NCI-H1694 treated with DMSO at 0.1 percent for 48 hours (cell line): ENCODE measurements around the gene TUT1.
"Not testable (repeated sequence)": the region's sequence is repeated elsewhere in the genome, so short reads cannot be mapped to it uniquely, and the experiment has no call there.

Experiments used
- DNase-seq: peaks from one replicate; lab custom pipeline; 2025; lab: John Stamatoyannopoulos, UW

Gene TUT1

GRCh38 chr11:62591448-62592145 is at the start of gene TUT1:
Gene TUT1 (minus strand): TSS chr11:62591523. CDS start chr11:62591485, 38 bp downstream.
- peak; percentile 98 for DNase-seq

DNA sequence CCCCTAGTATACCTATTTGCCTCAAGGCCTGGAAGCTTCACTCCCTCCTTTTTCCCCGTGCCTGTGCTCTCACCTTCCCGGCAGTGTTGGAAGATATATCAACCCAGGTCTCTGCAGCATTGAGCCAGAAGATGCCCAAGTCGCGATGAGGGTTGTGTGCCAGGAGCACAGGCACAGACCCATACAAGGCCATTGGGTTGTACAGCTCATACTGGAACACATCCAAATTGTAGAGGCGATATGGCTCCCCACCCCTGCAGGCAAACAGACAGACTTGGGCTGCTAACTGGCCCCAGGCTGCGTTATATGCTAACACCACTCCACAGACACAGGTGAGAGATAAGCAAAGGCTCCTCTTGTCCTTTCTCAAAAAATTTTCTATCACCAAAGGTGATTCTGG is 41.2 kb upstream of the TUT1 start:
- no peak for DNase-seq

DNA sequence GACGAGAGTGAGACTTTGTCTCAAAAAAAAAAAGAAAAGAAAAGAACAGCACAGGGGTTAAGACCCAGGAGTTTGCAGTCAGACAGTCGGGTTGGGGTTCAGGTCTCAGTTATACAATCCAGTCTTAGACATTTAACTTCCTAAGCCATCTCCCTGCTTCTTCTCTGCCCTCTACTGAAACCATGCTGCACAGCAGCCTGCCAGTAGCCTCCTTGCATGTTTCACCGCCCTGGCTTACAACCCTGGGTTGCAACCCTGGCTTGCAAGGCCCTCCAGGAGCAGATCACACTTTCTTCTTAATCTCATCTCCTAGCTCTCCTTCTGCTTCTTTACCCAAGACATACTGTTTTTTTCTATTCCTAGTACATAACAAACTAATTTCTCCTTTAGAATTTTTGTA is 36.4 kb upstream of the TUT1 start:
- DNase-seq, result no peak

DNA sequence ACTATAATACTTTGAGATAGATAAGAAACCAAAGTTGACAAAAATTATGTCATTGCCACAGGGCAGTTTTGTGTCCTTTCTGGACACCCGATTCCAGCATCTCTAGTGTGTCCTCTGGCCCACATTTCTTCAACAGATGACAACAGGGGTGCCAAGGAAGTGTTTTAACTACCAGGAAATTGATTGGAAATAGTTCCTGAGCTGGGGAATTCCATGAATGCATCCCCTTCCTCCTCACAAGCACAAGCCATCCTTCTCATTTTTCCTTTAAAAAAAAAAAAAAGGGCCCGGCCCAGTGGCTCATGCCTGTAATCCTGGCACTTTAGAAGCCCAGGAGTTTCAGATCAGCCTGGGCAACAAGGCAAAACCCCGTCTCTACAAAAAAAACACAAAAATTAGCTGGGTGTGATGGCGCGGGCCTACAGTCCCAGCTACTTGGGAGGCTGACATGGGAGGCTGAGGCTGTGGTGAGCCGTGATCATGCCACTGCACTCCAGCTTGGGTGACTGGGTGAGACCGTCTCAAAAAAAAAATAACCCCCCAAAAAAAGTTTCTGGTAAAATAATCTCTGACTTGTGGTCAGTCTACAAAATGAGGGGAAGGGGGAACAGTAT is 31.3 kb upstream of the TUT1 start:
- no peak for DNase-seq

GRCh38 chr11:62621567-62622470 is 30.5 kb upstream of the TUT1 start, which contains the start of gene B3GAT3:
Gene B3GAT3 (minus strand): TSS chr11:62621986. CDS start chr11:62621947, 39 bp downstream.
- peak; percentile 78 for DNase-seq

DNA sequence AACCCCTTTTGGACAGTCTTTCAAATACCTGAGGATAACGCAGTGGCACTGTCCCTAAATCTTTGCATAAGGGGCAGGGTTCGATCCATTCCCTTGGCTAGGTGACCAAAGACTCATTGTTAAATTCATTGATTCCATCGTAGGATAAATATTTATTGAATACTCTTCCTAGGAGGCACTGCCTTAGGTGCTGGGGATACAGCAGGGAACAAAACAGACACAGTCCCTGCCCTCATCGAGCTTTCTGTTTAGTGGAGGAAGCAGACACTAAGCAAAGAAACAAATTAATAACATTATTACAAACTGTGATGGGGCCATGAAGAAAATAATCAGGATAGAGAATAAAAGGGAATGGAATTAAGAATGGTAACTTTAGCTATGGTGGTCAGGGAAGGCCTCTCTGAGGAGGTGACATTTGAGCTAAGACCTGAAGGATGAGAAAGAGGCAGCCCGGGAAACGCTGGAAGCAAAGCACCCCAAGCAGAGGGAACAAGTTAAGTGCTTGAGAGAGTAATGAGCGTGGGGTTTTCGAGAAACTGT is 29.8 kb upstream of the TUT1 start:
- no peak for DNase-seq

- DNase-seq, result not testable (repeated sequence)
Observed at GRCh38 chr11:62616957-62617356, 25.6 kb upstream of the TUT1 start.

GRCh38 chr11:62615521-62615920 is 24.2 kb upstream of the TUT1 start:
- no peak for DNase-seq

DNA sequence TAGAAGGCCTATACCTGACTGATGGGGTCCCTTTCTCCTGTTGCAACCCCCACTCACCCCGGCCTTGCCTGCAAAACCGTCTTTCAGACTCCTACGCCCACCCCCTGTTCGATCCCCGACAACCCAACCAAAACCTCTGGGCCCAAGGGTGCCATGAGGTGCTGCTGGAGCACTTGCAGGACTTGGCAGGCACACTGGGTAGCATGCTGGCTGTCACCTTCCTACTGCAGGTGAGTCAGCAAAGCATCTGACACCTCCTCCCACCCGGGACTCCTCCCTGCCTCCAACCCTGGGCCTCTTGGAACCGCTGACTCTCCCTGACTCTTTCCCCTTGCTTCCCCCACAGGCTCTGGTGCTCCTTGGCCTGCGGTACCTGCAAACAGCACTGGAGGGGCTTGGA is 23.0 kb upstream of the TUT1 start:
- DNase-seq, result no peak

DNA sequence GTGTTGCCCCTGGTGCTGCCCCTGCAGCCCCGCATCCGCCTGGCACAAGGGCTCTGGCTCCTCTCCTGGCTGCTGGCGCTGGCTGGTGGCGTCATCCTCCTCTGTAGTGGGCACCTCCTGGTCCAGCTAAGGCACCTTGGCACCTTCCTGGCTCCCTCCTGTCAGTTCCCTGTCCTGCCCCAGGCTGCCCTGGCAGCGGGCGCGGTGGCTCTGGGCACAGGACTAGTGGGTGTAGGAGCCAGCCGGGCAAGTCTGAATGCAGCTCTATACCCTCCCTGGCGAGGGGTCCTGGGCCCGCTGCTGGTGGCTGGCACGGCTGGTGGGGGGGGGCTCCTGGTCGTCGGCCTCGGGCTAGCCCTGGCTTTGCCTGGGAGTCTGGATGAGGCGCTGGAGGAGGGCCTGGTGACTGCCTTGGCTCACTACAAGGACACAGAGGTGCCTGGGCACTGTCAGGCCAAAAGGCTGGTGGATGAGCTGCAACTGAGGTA is 22.0 kb upstream of the TUT1 start:
- no peak for DNase-seq

GRCh38 chr11:62612366-62613290 is 21.3 kb upstream of the TUT1 start, which contains the start of the genes EML3 and ROM1:
Gene EML3 (minus strand): TSS chr11:62612775. CDS start chr11:62612457, 318 bp downstream.
Gene ROM1 (plus strand): TSS chr11:62613257. CDS start chr11:62613282, 25 bp downstream.
- DNase-seq, result peak; percentile 43

DNA sequence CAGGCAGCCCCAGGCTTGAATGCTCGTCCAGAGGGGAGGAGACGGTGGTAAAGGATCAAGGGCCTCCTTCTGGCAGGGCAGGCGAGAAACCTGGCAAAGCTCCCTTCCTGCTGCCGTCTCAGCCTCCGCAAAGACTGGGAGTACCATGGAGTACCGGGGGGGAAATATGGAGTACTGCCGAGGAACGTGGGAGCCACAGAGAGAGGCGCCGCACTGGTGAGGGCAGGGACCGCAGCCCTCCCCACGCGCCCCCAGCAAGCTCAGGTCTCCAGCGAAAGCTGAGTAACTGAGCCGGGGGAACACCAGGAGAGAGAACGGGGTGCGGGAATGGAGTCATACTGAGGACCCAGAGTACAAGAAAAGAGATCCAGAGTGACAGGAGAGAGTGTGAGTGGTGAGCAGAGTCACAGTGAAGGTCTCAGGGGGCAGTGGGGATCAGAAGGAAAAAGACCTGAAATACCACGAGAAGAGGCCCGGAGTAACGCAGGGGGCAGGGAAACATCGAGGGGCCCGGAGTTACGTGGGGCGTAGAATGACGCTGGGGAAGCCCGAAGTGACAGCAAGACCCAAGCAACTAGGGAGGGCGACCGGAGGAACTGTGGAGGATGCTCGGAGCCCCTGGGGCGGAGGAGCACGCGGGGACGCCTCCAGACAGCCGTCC is 20.5 kb upstream of the TUT1 start:
- DNase-seq, result no peak

DNA sequence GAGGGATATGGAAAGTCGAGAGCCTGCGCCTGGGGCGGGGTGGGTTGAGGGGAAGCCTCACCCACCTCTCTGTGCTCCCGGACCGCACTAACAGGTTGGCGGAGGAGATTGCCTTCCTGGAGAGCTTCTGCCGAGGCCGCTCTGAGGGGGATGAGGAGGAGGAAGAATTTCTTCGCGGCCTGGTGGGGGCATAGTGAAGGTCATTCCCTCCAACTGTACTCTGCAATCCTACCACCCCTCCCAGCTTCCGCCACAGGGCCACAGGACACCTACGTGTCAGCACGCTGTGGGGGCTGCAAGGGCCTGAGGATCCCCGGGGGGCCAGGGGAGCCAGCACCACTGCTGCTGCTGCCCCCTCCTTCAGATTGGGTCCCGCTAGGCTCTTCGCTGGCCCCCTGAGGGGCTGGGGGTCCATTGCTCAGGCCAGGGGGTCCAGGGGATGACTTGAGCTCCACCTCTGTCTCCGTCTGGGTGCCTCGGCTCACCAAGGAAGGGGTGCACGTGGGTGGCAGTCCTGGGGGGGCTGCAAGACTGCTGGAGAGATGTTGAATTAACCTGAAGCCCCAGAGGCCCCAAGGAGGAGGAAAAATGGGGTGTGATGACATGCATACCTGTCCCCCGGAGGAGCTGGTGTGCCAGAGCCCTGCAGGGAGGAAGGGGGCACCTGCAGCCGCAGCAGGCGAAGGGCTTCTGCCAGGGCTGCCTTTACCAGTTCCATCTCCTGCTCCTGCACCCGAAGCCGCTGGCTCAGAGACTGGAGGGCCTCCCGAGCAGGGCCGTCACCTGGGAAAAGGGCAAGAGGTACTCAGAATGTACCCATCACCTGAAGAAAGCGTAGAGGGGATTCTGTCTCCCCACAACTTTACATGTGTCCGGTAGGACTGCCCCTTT is 19.7 kb upstream of the TUT1 start:
- no peak for DNase-seq

DNA sequence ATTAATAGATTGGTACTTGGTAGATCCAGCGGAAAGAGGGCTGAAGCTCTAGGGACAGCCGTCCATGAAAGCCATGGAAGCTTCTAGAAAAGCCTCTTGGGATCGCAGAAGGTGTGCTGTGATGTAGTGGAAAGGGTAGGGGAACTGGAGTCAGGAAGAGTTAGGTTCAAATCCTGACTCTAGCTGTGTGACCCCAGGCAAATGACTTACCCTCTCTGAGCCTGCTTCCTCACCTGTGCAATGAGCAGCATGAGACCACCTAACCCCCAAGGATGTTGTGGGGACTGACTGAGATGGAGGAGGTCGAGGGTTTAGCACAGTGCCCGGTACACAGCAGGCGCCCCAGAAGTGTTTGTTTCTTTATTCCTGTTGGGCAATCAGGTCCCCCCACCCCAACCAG is 19.1 kb upstream of the TUT1 start:
- DNase-seq, result no peak

GRCh38 chr11:62608776-62609175 is 17.5 kb upstream of the TUT1 start:
- DNase-seq, result no peak

- DNase-seq, result no peak
Observed at GRCh38 chr11:62607714-62608113, 16.4 kb upstream of the TUT1 start.

- no peak for DNase-seq
Observed at GRCh38 chr11:62605902-62606301, 14.6 kb upstream of the TUT1 start.

- no peak for DNase-seq
Observed at GRCh38 chr11:62605467-62605866, 14.1 kb upstream of the TUT1 start.

DNA sequence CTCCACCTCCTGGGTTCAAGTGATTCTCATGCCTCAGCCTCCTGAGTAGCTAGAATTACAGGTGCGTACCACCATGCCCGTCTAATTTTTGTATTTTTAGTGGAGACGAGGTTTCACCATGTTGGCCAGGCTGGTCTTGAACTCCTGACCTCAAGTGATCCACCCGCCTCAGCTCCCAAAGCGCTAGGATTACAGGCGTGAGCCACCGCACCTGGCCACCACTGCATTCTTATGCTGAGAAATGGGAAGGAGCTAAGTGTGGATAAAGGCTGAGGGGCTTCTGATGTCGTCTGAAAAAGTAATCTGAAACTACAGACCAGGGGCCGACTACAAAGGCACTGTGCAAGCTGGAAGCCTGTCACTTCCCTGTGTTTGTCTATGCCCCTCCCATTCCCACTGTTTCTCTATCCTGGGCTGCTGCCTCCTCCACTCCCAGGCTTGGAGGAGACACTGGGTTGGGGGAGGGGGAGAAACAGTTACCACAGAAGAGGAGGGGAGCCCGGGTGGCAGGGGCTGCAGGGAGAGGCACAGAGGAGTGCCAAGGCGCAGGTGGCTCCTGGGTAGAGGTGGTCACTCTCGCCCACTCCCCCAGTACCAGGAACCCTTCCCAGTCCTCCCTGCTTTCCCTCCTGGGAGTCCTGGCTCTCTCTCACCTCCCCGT is 13.3 kb upstream of the TUT1 start:
- DNase-seq, result no peak
